Spleen (tissue), 11 donors: ENCODE data around the gene KRTAP5-8. TPM values are rescaled to one million over a fixed set of nuclear protein-coding genes. Genes with fewer than 3 reads are reported as not detected.
"Not testable (repeated sequence)": the region's sequence is repeated elsewhere in the genome, so short reads cannot be mapped to it uniquely, and the experiment has no call there.

Experiments used
- DNase-seq: peaks from one replicate; pipeline ENCODE4 v3.0.0-alpha.2; 2020
- H3K27ac ChIP-seq, 8 donors: fragments of 200-600 bp; sonication (generic) in 7 of 8; 1 replicate in 4 of 8; 2 replicates in 4 of 8; pipeline versions ENCODE4 v1.5.0 to v1.8.0; 2016 to 2021; ENCODE audit warnings: inconsistent platforms in 4 of 8, mild to moderate bottlenecking in 4 of 8, moderate library complexity in 1 of 8
- H3K27me3 ChIP-seq, 7 donors: fragments of 200-600 bp; sonication (generic) in 6 of 7; replicated peaks in 1 of 7; 1 replicate in 4 of 7; 2 replicates in 3 of 7; pipeline versions ENCODE4 v1.5.0 to v1.8.0; 2016 to 2021; ENCODE audit warnings: inconsistent platforms in 3 of 7, mild to moderate bottlenecking in 1 of 7
- H3K36me3 ChIP-seq, 6 donors: fragments of 200-600 bp; sonication (generic) in 5 of 6; 1 replicate in 4 of 6; 2 replicates in 2 of 6; pipeline versions ENCODE4 v1.5.0 to v1.8.0; 2016 to 2021; ENCODE audit warnings: inconsistent platforms in 2 of 6
- H3K4me1 ChIP-seq, 6 donors: fragments of 200-600 bp; sonication (generic) in 5 of 6; 1 replicate in 3 of 6; 2 replicates in 3 of 6; pipeline versions ENCODE4 v1.5.0 to v1.8.0; 2016 to 2021; ENCODE audit warnings: inconsistent platforms in 3 of 6
- H3K4me3 ChIP-seq, 8 donors: fragments of 200-600 bp; sonication (generic) in 7 of 8; 1 replicate in 4 of 8; 2 replicates in 4 of 8; pipeline versions ENCODE4 v1.5.0 to v1.8.0; 2016 to 2021; ENCODE audit warnings: inconsistent platforms in 4 of 8, mild to moderate bottlenecking in 4 of 8, moderate library complexity in 2 of 8
- H3K9me3 ChIP-seq, 8 donors: fragments of 200-600 bp; sonication (generic) in 7 of 8; 1 replicate in 4 of 8; 2 replicates in 4 of 8; pipeline versions ENCODE4 v1.5.0 to v1.8.0; 2016 to 2021; ENCODE audit warnings: inconsistent platforms in 4 of 8
- CTCF ChIP-seq, 11 experiments: fragments of 200-600 bp in 7 of 11; fragments of 450-650 bp in 4 of 11; sonication (generic) in 4 of 11; IDR thresholded peaks in 8 of 11; conservative IDR thresholded peaks in 3 of 11; 1 replicate in 7 of 11; 2 replicates in 4 of 11; pipeline versions ENCODE4 v1.4.0 to v1.8.0; 2016 to 2021; ENCODE audit warnings: antibody characterized with exemption in 11 of 11, inconsistent platforms in 4 of 11, mild to moderate bottlenecking in 1 of 11
- POLR2A ChIP-seq, 3 donors: fragments of 450-650 bp; IDR thresholded peaks; one replicate each; pipeline ENCODE4 v1.5.1; 2017; ENCODE audit warnings: antibody characterized with exemption in 3 of 3, mild to moderate bottlenecking in 1 of 3
- POLR2AphosphoS5 ChIP-seq, 3 donors: sonication (generic); formaldehyde crosslinking; IDR thresholded peaks; one replicate each; pipeline ENCODE4 v1.5.1; 2017; ENCODE audit warnings: antibody characterized with exemption in 3 of 3
- WGBS, 5 donors: extraction: QIAGEN DNeasy Blood & Tissue Kit in 3 of 5; methylation state at CpG; one replicate each; pipeline versions ENCODE4 v1.1.5 to v1.1.7; 2013 to 2018; 5-methylcytosine and 5-hydroxymethylcytosine counted together
- intact Hi-C: fragments of 100-400 bp; cut with DNase I; formaldehyde crosslinking; loops from one replicate; pipeline ENCODE4 v1.15.0; 2023; ENCODE audit warnings: low total_unique reads
- polyA plus RNA-seq, 3 donors: library from polyadenylated mRNA; stranded (reverse); fragments of 200-250 nt; gene quantifications; one replicate each; pipeline ENCODE4 v1.2.1, GENCODE V29; 2013
- total RNA-seq, 7 donors: library from RNA; depleted of rRNA in 3 of 7; stranded (reverse); fragments of >200 nt in 3 of 7; fragmentation: NEBNext Ultra II Directional in 4 of 7; extraction: Animal tissue kit (Norgen Biotek cat#: 25700) in 4 of 7; gene quantifications; one replicate each; pipeline versions ENCODE4 v1.1.0 to v1.2.1, GENCODE V29; 2016 to 2021
- donor health status: healthy with polysubstance abuse.
- donor health status: DM: no; HTN: no; CAD: no; lungs with moderate emphysema.
- donor health status: DM: no; HTN: no; CAD: no.
- donor health status: Bipolar disorder and iron deficiency.
- donor health status: healthy.
- donor health status: DM: no; HTN: no; CAD: no.
- donor health status: DM: yes; HTN: yes; CAD: no.

KRTAP5-8 gene
- total and polyA plus RNA-seq, 10 donors = 0.09 to 0.63 (median 0.25) TPM; not detected in 4

GRCh38 chr11:71577469-71578004, 39.7 kb downstream of the KRTAP5-8 start:
- intact Hi-C loops = no loop called here
- 89 to 96% (median 94%) methylated on average over 7 of the region's 7 CpGs for WGBS, 5 donors
- Histone ChIP-seq H3K9me3 (no peaks in the 10 kb centered on the region), H3K27ac (no peak overlapping the region), H3K36me3 (no peaks in the 10 kb centered on the region), H3K4me1 (peaks cover 0 to 23% (median 11%) of the 10 kb centered on the region in 6 donors), H3K27me3 (peaks cover 0 to 14% (median 0%) of the 10 kb centered on the region in 7 donors), H3K4me3 (no peak overlapping the region)
- TF ChIP-seq POLR2AphosphoS5 (IDR thresholded peaks at IDR 0.05) (no peak), POLR2A (IDR thresholded peaks at IDR 0.05) (no peak)
- DNase-seq = no peak

- intact Hi-C loops, H3K27ac ChIP-seq, H3K9me3 ChIP-seq, H3K36me3 ChIP-seq, DNase-seq, H3K4me3 ChIP-seq: not testable (repeated sequence)
- peaks cover 0 to 17% (median 0%) of the 10 kb centered on the region in 7 donors for H3K27me3 ChIP-seq
- peaks cover 0 to 23% (median 11%) of the 10 kb centered on the region in 6 donors for H3K4me1 ChIP-seq
- 52 to 78% (median 73%) methylated on average over 7 of the region's 7 CpGs for WGBS, 5 donors
Observed at GRCh38 chr11:71579513-71579912, 41.7 kb downstream of the KRTAP5-8 start.

GRCh38 chr11:71580057-71581003, 42.5 kb downstream of the KRTAP5-8 start:
- intact Hi-C loops = no loop called here

GRCh38 chr11:71581826-71582225, 44.0 kb downstream of the KRTAP5-8 start:
- intact Hi-C loops = no loop called here
- Histone ChIP-seq H3K27me3 (peaks cover 0 to 17% (median 0%) of the 10 kb centered on the region in 7 donors), H3K27ac (peak overlapping the region in 3 of 8 donors; percentile 14 to 38 (median 21)), H3K4me1 (peaks cover 0 to 23% (median 11%) of the 10 kb centered on the region in 6 donors), H3K4me3 (no peak overlapping the region), H3K36me3 (no peaks in the 10 kb centered on the region), H3K9me3 (no peaks in the 10 kb centered on the region)
- DNase-seq = no peak
- WGBS, 5 donors = 64 to 80% (median 75%) methylated on average over 4 of the region's 4 CpGs
- no peak for TF ChIP-seq POLR2AphosphoS5 (IDR thresholded peaks at IDR 0.05)
- TF ChIP-seq CTCF (IDR thresholded peaks at IDR 0.05 in 8 of 11, conservative IDR thresholded peaks at IDR 0.05 in 3 of 11) = no peak
- TF ChIP-seq POLR2A (IDR thresholded peaks at IDR 0.05) = no peak

More at GRCh38 chr11:71580057-71581003, 42.5 kb downstream of the KRTAP5-8 start:
- DNase-seq = no peak
- H3K4me1 ChIP-seq = peaks cover 0 to 23% (median 11%) of the 10 kb centered on the region in 6 donors
- peaks cover 0 to 17% (median 0%) of the 10 kb centered on the region in 7 donors for H3K27me3 ChIP-seq
- H3K27ac ChIP-seq = peak overlapping the region in 1 of 8 donors; percentile 21
- H3K4me3 ChIP-seq = no peak overlapping the region
- 4 to 11% (median 7%) methylated on average over 8 of the region's 8 CpGs for WGBS, 5 donors
- H3K36me3 ChIP-seq = no peaks in the 10 kb centered on the region
- no peak for TF ChIP-seq POLR2AphosphoS5 (IDR thresholded peaks at IDR 0.05)
- TF ChIP-seq POLR2A (IDR thresholded peaks at IDR 0.05) = no peak
- peak; percentile 51 to 89 (median 80) for TF ChIP-seq CTCF (IDR thresholded peaks at IDR 0.05 in 8 of 11, conservative IDR thresholded peaks at IDR 0.05 in 3 of 11)
- H3K9me3 ChIP-seq = no peaks in the 10 kb centered on the region
